Heart left ventricle (tissue), 16 donors: Measurements from ENCODE around the gene BCAS1. TPM values are rescaled to one million over a fixed set of nuclear protein-coding genes. Genes with fewer than 3 reads are reported as not detected.

Experiments
- ATAC-seq, 4 donors: fragments of 200-7000 bp; cut with Tn5 transposase; one replicate each; pipeline ENCODE4 v1.9.1; 2020 to 2022; ENCODE audit warnings: moderate library complexity in 4 of 4, mild to moderate bottlenecking in 3 of 4, moderate number of reproducible peaks in 1 of 4
- DNase-seq, 5 donors: peaks; one replicate each; pipeline ENCODE4 v3.0.0-alpha.2; 2020
- H3K27ac ChIP-seq, 12 donors: fragments of 200-600 bp; sonication (generic) in 4 of 12; one replicate each; pipeline versions ENCODE4 v1.5.0 to v1.8.0; 2016 to 2022; ENCODE audit warnings: mild to moderate bottlenecking in 2 of 12
- H3K27me3 ChIP-seq, 9 donors: fragments of 200-600 bp; sonication (generic) in 2 of 9; one replicate each; pipeline versions ENCODE4 v1.5.1 to v1.8.0; 2016 to 2022; ENCODE audit warnings: mild to moderate bottlenecking in 3 of 9
- H3K36me3 ChIP-seq, 9 donors: fragments of 200-600 bp; sonication (generic) in 2 of 9; one replicate each; pipeline versions ENCODE4 v1.5.0 to v1.8.0; 2018 to 2022; ENCODE audit warnings: mild to moderate bottlenecking in 2 of 9
- H3K4me1 ChIP-seq, 12 donors: fragments of 200-600 bp; sonication (generic) in 4 of 12; one replicate each; pipeline versions ENCODE4 v1.5.0 to v1.8.0; 2016 to 2022; ENCODE audit warnings: mild to moderate bottlenecking in 3 of 12
- H3K4me3 ChIP-seq, 12 donors: fragments of 200-600 bp; sonication (generic) in 4 of 12; one replicate each; pipeline versions ENCODE4 v1.5.0 to v1.8.0; 2017 to 2022; ENCODE audit warnings: mild to moderate bottlenecking in 9 of 12, moderate library complexity in 4 of 12
- H3K9me3 ChIP-seq, 12 donors: fragments of 200-600 bp; sonication (generic) in 4 of 12; one replicate each; pipeline versions ENCODE4 v1.5.0 to v1.8.0; 2016 to 2022; ENCODE audit warnings: mild to moderate bottlenecking in 1 of 12
- POLR2A ChIP-seq, 2 donors: fragments of 450-650 bp; IDR thresholded peaks; one replicate each; pipeline ENCODE4 v1.6.1; 2017; ENCODE audit warnings: antibody characterized with exemption in 2 of 2, mild to moderate bottlenecking in 2 of 2, moderate library complexity in 2 of 2
- WGBS, 4 donors: extraction: QIAGEN DNeasy Blood & Tissue Kit in 2 of 4; methylation state at CpG; one replicate each; pipeline versions ENCODE4 v1.1.5 to v1.1.7; 2013 to 2018; 5-methylcytosine and 5-hydroxymethylcytosine counted together
- intact Hi-C, 10 donors: fragments of 100-400 bp; cut with DNase I; formaldehyde crosslinking; loops; one replicate each; pipeline versions ENCODE4 v1.11.1 to v1.14.2; 2022
- polyA plus RNA-seq, 2 donors: library from polyadenylated mRNA; stranded (reverse); fragments of 200-250 nt; gene quantifications; one replicate each; pipeline ENCODE4 v1.2.3, GENCODE V29; 2013
- total RNA-seq, 9 donors: library from RNA; depleted of rRNA in 2 of 9; stranded (reverse); fragments of >200 nt in 2 of 9; fragmentation: NEBNext Ultra II Directional in 3 of 9; extraction: Animal tissue kit (Norgen Biotek cat#: 25700) in 3 of 9; gene quantifications; one replicate each; pipeline versions ENCODE4 v1.1.0 to v1.2.4, GENCODE V29; 2016 to 2023
- TF ChIP-seq, protein P1 (sequence below), 12 donors: fragments of 200-600 bp; sonication (generic) in 4 of 12; IDR thresholded peaks; one replicate each; pipeline versions ENCODE4 v1.5.0 to v1.8.0; 2018 to 2022; ENCODE audit warnings: antibody characterized with exemption in 12 of 12, mild to moderate bottlenecking in 5 of 12
- donor health status: ischemic (EF 13 %, LVEDD 7.1; RV severe dilation, severe dysfunction).
- donor health status: healthy with polysubstance abuse.
- donor health status: DM: no; HTN: yes; CAD: no.
- donor health status: DM: no; HTN: no; CAD: no.
- donor health status: ischemic (EF 25% LVEDD 6.9; RV normal size, moderate dysfunction).
- donor health status: ischemic (EF 25% LVEDD 5.7; RV mildly dilated, moderate dysfunction).
- donor health status: healthy.
- donor health status: DM: yes; HTN: yes; CAD: no.
- donor health status: ischemic (EF 35%, LVEDD 5.7; RV mildly dilated, moderate dysfunction).
- donor health status: nonischemic (EF 11% LVEDD 7.7; RV severe dilation, severe dysfunction).
- donor health status: DM: yes; HTN: yes; CAD: no.
- donor health status: PGD.
- donor health status: ischemic (EF 29% LVEDD 5.4; RV normal size, mild dysfunction).
- donor health status: nonischemic (EF 23%, LVEDD 6.1; RV moderate dilation, normal function).

BCAS1 gene
- total and polyA plus RNA-seq, 11 donors = not detected

DNA sequence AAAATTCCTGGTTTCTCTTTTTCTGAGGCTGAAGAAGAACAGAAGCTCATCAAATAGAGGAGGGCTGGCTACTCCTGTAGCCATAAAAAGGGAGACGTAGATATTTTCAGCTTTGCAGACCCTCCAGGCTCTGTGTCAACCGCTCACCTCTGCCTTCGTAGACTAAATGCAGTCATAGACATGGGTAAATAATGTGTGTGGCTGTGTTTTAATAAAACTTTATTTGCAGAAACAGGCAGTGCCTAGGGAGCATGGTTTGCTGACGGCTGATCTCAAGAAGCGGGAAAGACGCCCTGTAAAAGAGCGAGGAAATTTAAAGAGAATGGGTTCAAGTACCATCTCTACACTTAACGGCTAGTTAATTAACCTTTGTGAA, 171.8 kb downstream of the BCAS1 start:
- no peak for TF ChIP-seq POLR2A (IDR thresholded peaks at IDR 0.05)
- TF ChIP-seq, protein P1, sequence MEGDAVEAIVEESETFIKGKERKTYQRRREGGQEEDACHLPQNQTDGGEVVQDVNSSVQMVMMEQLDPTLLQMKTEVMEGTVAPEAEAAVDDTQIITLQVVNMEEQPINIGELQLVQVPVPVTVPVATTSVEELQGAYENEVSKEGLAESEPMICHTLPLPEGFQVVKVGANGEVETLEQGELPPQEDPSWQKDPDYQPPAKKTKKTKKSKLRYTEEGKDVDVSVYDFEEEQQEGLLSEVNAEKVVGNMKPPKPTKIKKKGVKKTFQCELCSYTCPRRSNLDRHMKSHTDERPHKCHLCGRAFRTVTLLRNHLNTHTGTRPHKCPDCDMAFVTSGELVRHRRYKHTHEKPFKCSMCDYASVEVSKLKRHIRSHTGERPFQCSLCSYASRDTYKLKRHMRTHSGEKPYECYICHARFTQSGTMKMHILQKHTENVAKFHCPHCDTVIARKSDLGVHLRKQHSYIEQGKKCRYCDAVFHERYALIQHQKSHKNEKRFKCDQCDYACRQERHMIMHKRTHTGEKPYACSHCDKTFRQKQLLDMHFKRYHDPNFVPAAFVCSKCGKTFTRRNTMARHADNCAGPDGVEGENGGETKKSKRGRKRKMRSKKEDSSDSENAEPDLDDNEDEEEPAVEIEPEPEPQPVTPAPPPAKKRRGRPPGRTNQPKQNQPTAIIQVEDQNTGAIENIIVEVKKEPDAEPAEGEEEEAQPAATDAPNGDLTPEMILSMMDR (IDR thresholded peaks at IDR 0.05) = no peak
- ATAC-seq = no peak
- H3K4me1 ChIP-seq = peaks cover 0 to 48% (median 34%) of the 10 kb centered on the region in 12 donors
- 91 to 92% (median 91%) methylated on average over 8 of the region's 8 CpGs for WGBS, 4 donors
- no peaks in the 10 kb centered on the region for H3K36me3 ChIP-seq
- H3K27ac ChIP-seq = peak overlapping the region in 9 of 12 donors; percentile 43 to 91 (median 68)
- intact Hi-C loops = no loop called here
- H3K27me3 ChIP-seq = no peaks in the 10 kb centered on the region
- no peaks in the 10 kb centered on the region for H3K9me3 ChIP-seq
- H3K4me3 ChIP-seq = no peak overlapping the region
- no peak for DNase-seq

DNA sequence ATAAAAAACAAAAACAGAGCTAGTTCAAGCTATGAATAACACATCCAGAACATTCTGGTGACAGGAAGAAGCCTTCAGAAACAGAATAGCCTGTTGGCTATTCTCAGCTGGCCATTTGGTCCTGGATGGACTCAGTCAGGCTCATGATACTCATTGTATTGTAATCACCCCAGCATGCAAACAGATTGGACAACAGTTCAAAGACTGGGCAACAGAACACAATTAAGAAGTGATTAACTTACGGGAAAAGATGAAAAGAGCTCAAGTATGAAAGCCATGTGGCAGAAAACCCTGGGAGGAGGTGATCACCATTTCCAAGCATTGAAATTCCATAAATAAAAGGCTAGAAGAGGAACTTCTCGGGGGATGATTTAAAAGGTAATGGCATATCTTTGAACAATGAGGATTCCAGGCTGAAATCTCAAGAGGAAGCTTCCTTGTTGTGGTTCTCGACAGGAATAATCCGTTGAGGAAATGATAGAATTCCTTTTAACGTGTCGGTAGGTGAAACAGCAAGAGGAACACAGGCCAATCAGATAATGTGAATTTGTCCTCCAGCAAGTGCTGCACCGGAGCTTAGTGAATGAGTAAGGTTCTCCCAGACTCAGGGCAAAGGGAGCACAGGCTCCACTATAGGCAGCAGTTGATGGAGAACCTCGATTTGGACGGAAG, 172.4 kb downstream of the BCAS1 start:
- H3K36me3 ChIP-seq = no peaks in the 10 kb centered on the region
- H3K9me3 ChIP-seq = no peaks in the 10 kb centered on the region
- no peak overlapping the region for H3K4me3 ChIP-seq
- DNase-seq (peak in 1 of 5 donors; percentile 41), ATAC-seq (peak in 3 of 4 donors; percentile 28 to 70 (median 53))
- no peaks in the 10 kb centered on the region for H3K27me3 ChIP-seq
- whole genome bisulfite sequencing, 4 donors = 45 to 57% (median 50%) methylated on average over 9 of the region's 9 CpGs
- no peak for TF ChIP-seq POLR2A (IDR thresholded peaks at IDR 0.05)
- TF ChIP-seq, protein P1 (IDR thresholded peaks at IDR 0.05) = no peak
- intact Hi-C loops = no loop called here
- peak overlapping the region in 10 of 12 donors; percentile 18 to 91 (median 65) for H3K27ac ChIP-seq
- peaks cover 0 to 44% (median 34%) of the 10 kb centered on the region in 12 donors for H3K4me1 ChIP-seq

DNA sequence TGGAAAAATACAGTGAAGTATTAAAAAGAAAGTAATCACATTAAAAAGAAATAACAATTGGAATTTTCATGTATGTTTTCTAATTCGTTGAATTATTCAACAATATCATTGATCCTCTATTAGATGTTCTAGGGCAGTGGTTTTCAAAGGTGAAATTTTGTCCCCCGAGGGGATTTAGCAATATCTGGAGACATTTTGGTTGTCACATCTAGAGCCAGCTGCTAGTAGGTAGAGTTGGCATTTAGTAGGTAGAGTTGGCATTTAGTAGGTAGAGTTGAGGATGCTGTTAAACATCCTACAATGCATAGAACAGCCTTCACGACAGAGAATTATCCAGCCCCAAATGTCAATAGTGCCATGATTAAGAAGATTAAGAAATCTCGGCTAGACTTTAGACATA, 173.7 kb downstream of the BCAS1 start:
- peaks cover 0 to 42% (median 30%) of the 10 kb centered on the region in 12 donors for H3K4me1 ChIP-seq
- WGBS, 4 donors = 95 to 97% (median 96%) methylated on average over 4 of the region's 4 CpGs
- H3K27me3 ChIP-seq = no peaks in the 10 kb centered on the region
- H3K9me3 ChIP-seq = peaks cover 0 to 1% (median 0%) of the 10 kb centered on the region in 12 donors
- TF ChIP-seq POLR2A (IDR thresholded peaks at IDR 0.05) = no peak
- TF ChIP-seq, protein P1 (IDR thresholded peaks at IDR 0.05) = no peak
- no peak overlapping the region for H3K27ac ChIP-seq
- ATAC-seq (no peak), DNase-seq (no peak)
- intact Hi-C loops = no loop called here
- no peaks in the 10 kb centered on the region for H3K36me3 ChIP-seq
- H3K4me3 ChIP-seq = no peak overlapping the region

DNA sequence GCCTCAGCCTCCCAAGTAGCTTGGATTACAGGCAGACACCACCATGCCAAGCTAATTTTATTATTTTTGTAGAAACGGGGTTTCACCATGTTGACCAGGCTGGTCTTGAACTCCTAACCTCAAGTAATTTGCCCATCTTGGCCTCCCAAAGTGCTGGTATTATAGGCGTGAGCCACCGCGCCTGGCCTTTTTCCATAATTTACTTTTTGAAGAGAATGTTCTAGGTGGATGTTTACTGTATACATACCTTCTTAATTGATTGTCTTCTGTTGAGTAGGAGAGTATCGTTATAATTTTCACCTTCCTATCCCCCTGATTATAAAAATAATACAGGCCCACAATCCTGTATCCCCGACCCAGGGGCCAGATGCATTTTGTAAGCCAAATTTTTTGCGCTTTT, 174.4 kb downstream of the BCAS1 start:
- DNase-seq = no peak
- Histone ChIP-seq H3K4me3 (no peak overlapping the region), H3K4me1 (peaks cover 0 to 42% (median 25%) of the 10 kb centered on the region in 12 donors), H3K36me3 (no peaks in the 10 kb centered on the region), H3K27me3 (no peaks in the 10 kb centered on the region), H3K27ac (no peak overlapping the region), H3K9me3 (peaks cover 0 to 8% (median 4%) of the 10 kb centered on the region in 12 donors)
- intact Hi-C loops = no loop called here
- ATAC-seq = no peak
- TF ChIP-seq, protein P1 (IDR thresholded peaks at IDR 0.05) = no peak
- TF ChIP-seq POLR2A (IDR thresholded peaks at IDR 0.05) = no peak
- 96 to 98% (median 97%) methylated on average over 7 of the region's 7 CpGs for WGBS, 4 donors
